ENCODE results near the gene STH.

STH gene

DNA sequence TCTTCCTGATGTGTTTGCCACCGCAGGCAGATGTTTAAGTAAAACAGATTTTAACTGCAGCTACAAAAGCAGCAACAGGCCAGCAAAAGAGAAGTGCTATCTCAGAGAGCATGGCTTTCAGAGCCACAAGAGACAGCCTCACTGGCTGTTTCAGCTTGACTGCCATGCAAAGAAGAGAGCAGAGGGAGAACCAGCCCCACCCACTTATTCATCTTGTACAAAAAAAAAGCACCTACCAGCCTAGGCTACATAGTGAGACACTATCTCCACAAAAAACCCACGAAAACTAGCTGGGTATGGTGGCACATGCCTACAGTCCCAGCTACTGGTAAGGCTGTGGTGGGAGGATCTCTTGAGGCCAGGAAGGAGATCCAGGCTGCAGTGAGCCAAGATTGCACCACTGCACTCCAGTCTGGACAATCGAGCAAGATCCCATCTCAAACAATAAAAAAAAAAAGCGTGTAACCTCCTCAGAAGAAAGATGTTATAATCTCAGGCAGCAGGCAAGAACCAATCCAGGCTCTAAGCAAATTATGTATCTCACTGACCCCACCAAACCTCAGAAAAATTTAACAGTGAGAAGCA, 30.0 kb downstream of the STH start:
- ATAC-seq = no peak
- TF ChIP-seq ARNTL (CRISPR knock-in tag; IDR thresholded peaks at IDR 0.05; ENCODE audit: borderline replicate concordance, low read depth) (no peak), CSDC2 (CRISPR knock-in tag; IDR thresholded peaks at IDR 0.05) (no peak), ZNF565 (CRISPR knock-in tag; conservative IDR thresholded peaks at IDR 0.05; ENCODE audit: low read depth) (no peak), ZC3H10 (CRISPR knock-in tag; IDR thresholded peaks at IDR 0.05) (no peak), TOX (CRISPR knock-in tag; IDR thresholded peaks at IDR 0.05; ENCODE audit: borderline replicate concordance) (no peak), ESRRG (CRISPR knock-in tag; IDR thresholded peaks at IDR 0.05) (no peak), ZFP30 (CRISPR knock-in tag; IDR thresholded peaks at IDR 0.05) (no peak), ZFP3 (CRISPR knock-in tag; IDR thresholded peaks at IDR 0.05) (no peak), ISL1 (CRISPR knock-in tag; IDR thresholded peaks at IDR 0.05) (no peak), GLIS3 (CRISPR knock-in tag; IDR thresholded peaks at IDR 0.05) (no peak), BACH2 (CRISPR knock-in tag; IDR thresholded peaks at IDR 0.05; ENCODE audit: borderline replicate concordance) (no peak), ZNF8 (CRISPR knock-in tag; IDR thresholded peaks at IDR 0.05) (no peak)
- TF ChIP-seq, protein P1, sequence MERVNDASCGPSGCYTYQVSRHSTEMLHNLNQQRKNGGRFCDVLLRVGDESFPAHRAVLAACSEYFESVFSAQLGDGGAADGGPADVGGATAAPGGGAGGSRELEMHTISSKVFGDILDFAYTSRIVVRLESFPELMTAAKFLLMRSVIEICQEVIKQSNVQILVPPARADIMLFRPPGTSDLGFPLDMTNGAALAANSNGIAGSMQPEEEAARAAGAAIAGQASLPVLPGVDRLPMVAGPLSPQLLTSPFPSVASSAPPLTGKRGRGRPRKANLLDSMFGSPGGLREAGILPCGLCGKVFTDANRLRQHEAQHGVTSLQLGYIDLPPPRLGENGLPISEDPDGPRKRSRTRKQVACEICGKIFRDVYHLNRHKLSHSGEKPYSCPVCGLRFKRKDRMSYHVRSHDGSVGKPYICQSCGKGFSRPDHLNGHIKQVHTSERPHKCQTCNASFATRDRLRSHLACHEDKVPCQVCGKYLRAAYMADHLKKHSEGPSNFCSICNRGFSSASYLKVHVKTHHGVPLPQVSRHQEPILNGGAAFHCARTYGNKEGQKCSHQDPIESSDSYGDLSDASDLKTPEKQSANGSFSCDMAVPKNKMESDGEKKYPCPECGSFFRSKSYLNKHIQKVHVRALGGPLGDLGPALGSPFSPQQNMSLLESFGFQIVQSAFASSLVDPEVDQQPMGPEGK (CRISPR knock-in tag; IDR thresholded peaks at IDR 0.05; ENCODE audit: borderline replicate concordance) = no peak
- TF ChIP-seq, protein P2, sequence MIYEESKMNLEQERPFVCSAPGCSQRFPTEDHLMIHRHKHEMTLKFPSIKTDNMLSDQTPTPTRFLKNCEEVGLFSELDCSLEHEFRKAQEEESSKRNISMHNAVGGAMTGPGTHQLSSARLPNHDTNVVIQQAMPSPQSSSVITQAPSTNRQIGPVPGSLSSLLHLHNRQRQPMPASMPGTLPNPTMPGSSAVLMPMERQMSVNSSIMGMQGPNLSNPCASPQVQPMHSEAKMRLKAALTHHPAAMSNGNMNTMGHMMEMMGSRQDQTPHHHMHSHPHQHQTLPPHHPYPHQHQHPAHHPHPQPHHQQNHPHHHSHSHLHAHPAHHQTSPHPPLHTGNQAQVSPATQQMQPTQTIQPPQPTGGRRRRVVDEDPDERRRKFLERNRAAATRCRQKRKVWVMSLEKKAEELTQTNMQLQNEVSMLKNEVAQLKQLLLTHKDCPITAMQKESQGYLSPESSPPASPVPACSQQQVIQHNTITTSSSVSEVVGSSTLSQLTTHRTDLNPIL (CRISPR knock-in tag; IDR thresholded peaks at IDR 0.05; ENCODE audit: low read depth) = no peak

DNA sequence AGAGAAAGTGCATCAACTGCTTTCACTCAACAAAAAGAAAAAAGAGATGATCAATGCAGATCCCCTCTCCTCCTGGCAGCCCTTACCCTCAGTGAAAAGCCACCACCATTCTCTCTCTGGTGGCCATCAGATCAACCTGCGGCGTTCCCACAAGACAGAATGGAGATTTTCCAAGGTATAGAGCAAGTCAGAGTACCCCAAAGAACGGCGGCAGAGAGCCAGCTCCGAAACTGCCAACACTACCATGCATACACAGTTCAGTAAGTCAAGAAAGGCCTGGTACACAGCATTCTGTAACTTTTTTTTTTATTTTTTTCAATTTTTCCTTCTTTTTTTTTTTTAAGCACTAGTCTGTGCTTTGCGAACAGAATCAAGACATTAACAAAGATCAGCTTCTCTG, 30.6 kb downstream of the STH start:
- TF ChIP-seq PPARA (CRISPR knock-in tag; IDR thresholded peaks at IDR 0.05; ENCODE audit: borderline replicate concordance) (no peak), ISL1 (CRISPR knock-in tag; IDR thresholded peaks at IDR 0.05) (no peak), CSDC2 (CRISPR knock-in tag; IDR thresholded peaks at IDR 0.05) (no peak), ZNF565 (CRISPR knock-in tag; conservative IDR thresholded peaks at IDR 0.05; ENCODE audit: low read depth) (no peak), SNAI2 (CRISPR knock-in tag; IDR thresholded peaks at IDR 0.05) (no peak), ZNF70 (CRISPR knock-in tag; IDR thresholded peaks at IDR 0.05) (no peak)
- TF ChIP-seq, protein P2 (CRISPR knock-in tag; IDR thresholded peaks at IDR 0.05; ENCODE audit: low read depth) = no peak
- TF ChIP-seq, protein P1 (CRISPR knock-in tag; IDR thresholded peaks at IDR 0.05; ENCODE audit: borderline replicate concordance) = no peak
- no peak for ATAC-seq

DNA sequence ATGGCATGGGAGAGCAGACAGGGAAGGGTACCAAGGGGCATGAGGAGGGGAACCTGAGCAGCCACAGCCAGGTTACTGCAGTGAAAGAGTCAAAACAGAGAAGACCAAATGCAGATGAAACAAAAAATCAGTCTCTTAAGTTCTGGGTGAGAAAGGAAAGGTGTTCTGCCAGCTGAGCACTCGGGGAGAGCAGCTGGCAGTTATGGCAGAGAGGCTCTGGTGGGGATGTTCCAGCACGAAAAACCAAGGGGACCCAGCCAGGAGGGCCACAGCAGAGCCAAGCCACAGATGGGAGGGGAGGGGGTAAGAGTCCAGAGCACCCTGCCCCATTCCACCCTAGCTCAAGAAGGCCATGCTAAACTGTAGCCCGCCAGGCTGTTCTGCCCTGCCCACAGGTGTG, 31.7 kb downstream of the STH start:
- no peak for ATAC-seq
- no peak for TF ChIP-seq ZNF8 (CRISPR knock-in tag; IDR thresholded peaks at IDR 0.05)
- TF ChIP-seq SNAI2 (CRISPR knock-in tag; IDR thresholded peaks at IDR 0.05) = no peak
- no peak for TF ChIP-seq ISL1 (CRISPR knock-in tag; IDR thresholded peaks at IDR 0.05)
- TF ChIP-seq, protein P3, sequence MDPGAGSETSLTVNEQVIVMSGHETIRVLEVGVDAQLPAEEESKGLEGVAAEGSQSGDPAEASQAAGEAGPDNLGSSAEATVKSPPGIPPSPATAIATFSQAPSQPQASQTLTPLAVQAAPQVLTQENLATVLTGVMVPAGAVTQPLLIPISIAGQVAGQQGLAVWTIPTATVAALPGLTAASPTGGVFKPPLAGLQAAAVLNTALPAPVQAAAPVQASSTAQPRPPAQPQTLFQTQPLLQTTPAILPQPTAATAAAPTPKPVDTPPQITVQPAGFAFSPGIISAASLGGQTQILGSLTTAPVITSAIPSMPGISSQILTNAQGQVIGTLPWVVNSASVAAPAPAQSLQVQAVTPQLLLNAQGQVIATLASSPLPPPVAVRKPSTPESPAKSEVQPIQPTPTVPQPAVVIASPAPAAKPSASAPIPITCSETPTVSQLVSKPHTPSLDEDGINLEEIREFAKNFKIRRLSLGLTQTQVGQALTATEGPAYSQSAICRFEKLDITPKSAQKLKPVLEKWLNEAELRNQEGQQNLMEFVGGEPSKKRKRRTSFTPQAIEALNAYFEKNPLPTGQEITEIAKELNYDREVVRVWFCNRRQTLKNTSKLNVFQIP (CRISPR knock-in tag; IDR thresholded peaks at IDR 0.05; ENCODE audit: borderline replicate concordance, low read depth) = no peak
- no peak for TF ChIP-seq BACH2 (CRISPR knock-in tag; IDR thresholded peaks at IDR 0.05; ENCODE audit: borderline replicate concordance)
- no peak for TF ChIP-seq ZFP30 (CRISPR knock-in tag; IDR thresholded peaks at IDR 0.05)
- no peak for TF ChIP-seq RARB (CRISPR knock-in tag; IDR thresholded peaks at IDR 0.05)
- TF ChIP-seq, protein P2 (CRISPR knock-in tag; IDR thresholded peaks at IDR 0.05; ENCODE audit: low read depth) = no peak
- TF ChIP-seq, protein P4, sequence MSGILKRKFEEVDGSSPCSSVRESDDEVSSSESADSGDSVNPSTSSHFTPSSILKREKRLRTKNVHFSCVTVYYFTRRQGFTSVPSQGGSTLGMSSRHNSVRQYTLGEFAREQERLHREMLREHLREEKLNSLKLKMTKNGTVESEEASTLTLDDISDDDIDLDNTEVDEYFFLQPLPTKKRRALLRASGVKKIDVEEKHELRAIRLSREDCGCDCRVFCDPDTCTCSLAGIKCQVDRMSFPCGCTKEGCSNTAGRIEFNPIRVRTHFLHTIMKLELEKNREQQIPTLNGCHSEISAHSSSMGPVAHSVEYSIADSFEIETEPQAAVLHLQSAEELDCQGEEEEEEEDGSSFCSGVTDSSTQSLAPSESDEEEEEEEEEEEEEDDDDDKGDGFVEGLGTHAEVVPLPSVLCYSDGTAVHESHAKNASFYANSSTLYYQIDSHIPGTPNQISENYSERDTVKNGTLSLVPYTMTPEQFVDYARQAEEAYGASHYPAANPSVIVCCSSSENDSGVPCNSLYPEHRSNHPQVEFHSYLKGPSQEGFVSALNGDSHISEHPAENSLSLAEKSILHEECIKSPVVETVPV (CRISPR knock-in tag; IDR thresholded peaks at IDR 0.05) = no peak
- TF ChIP-seq PPARA (CRISPR knock-in tag; IDR thresholded peaks at IDR 0.05; ENCODE audit: borderline replicate concordance) = no peak
- TF ChIP-seq TCF4 (CRISPR knock-in tag; IDR thresholded peaks at IDR 0.05; ENCODE audit: borderline replicate concordance) = no peak
- no peak for TF ChIP-seq TOX (CRISPR knock-in tag; IDR thresholded peaks at IDR 0.05; ENCODE audit: borderline replicate concordance)
- no peak for TF ChIP-seq ARNTL (CRISPR knock-in tag; IDR thresholded peaks at IDR 0.05; ENCODE audit: borderline replicate concordance, low read depth)
- no peak for TF ChIP-seq ZFP3 (CRISPR knock-in tag; IDR thresholded peaks at IDR 0.05)
